PC-3 (cell line): ENCODE results near the gene STX5. TPM values are rescaled to one million over a fixed set of nuclear protein-coding genes. Genes with fewer than 3 reads are reported as not detected.

Source experiments
- ATAC-seq: fragments of 200-7000 bp; cut with Tn5 transposase; 2 replicates; pipeline ENCODE4 v1.9.1; 2020; ENCODE audit warnings: mild to moderate bottlenecking, moderate library complexity
- BruUV-seq: library from RNA; stranded (reverse); fragments of 400-500 nt; replicated peaks from 2 replicates; lab custom pipeline; 2021; lab: Mats Ljungman, UMichigan
- CTCF ChIA-PET: fragments of 300-600 bp; sonication (Branson Sonifier 250); formaldehyde crosslinking; loops from one replicate; lab custom pipeline; 2022; ENCODE audit warnings: antibody characterized with exemption; lab: Charles Lee
- POLR2A ChIA-PET: fragments of 300-600 bp; sonication (Branson Sonifier 250); formaldehyde crosslinking; loops from one replicate; lab custom pipeline; 2022; ENCODE audit warnings: antibody characterized with exemption; ENCODE audit not compliant: unreplicated experiment; lab: Charles Lee
- DNase-seq: peaks from one replicate; pipeline ENCODE4 v3.0.0-alpha.2; 2015
- H2AFZ ChIP-seq: fragments of 300-600 bp; sonication (generic); 2 replicates; pipeline ENCODE4 v1.6.0; 2016; ENCODE audit warnings: antibody characterized with exemption, low read length
- H3F3A ChIP-seq: fragments of 300-600 bp; sonication (generic); one replicate; pipeline ENCODE4 v1.6.0; 2017; ENCODE audit warnings: antibody characterized with exemption, low read length, control low read depth, mild to moderate bottlenecking; ENCODE audit not compliant: unreplicated experiment
- H3K27ac ChIP-seq: fragments of 300-600 bp; sonication (generic); 2 replicates; pipeline ENCODE4 v1.5.1; 2016; ENCODE audit warnings: mild to moderate bottlenecking, low read length
- H3K27me3 ChIP-seq: fragments of 300-600 bp; sonication (generic); 2 replicates; pipeline ENCODE4 v1.6.1; 2016; ENCODE audit warnings: low read length, mixed read lengths
- H3K36me3 ChIP-seq: fragments of 300-600 bp; sonication (generic); 2 replicates; pipeline ENCODE4 v1.6.1; 2016; ENCODE audit warnings: low read depth, mixed run types, low read length, mixed read lengths
- H3K4me1 ChIP-seq: fragments of 300-600 bp; sonication (generic); 2 replicates; pipeline ENCODE4 v1.5.1; 2016; ENCODE audit warnings: low read length; ENCODE audit not compliant: insufficient read depth
- H3K4me2 ChIP-seq: fragments of 300-600 bp; sonication (generic); 2 replicates; pipeline ENCODE4 v1.6.0; 2016; ENCODE audit warnings: low read length
- H3K4me3 ChIP-seq: fragments of 300-600 bp; sonication (generic); 2 replicates; pipeline ENCODE4 v1.5.1; 2016; ENCODE audit warnings: mild to moderate bottlenecking, low read length, mixed read lengths
- H3K79me2 ChIP-seq: fragments of 300-600 bp; sonication (generic); 2 replicates; pipeline ENCODE4 v1.6.1; 2017; ENCODE audit warnings: low read length, mixed read lengths
- H3K9ac ChIP-seq: fragments of 300-600 bp; sonication (generic); 2 replicates; pipeline ENCODE4 v1.6.0; 2016; ENCODE audit warnings: mild to moderate bottlenecking, low read length
- H3K9me2 ChIP-seq: fragments of 300-600 bp; sonication (generic); replicated peaks from 2 replicates; pipeline ENCODE4 v1.6.1; 2016; ENCODE audit warnings: mixed run types, low read length, mixed read lengths
- H3K9me3 ChIP-seq: fragments of 300-600 bp; sonication (generic); 2 replicates; pipeline ENCODE4 v1.6.1; 2016; ENCODE audit warnings: low read length, mixed read lengths
- H4K20me1 ChIP-seq: fragments of 300-600 bp; sonication (generic); 2 replicates; pipeline ENCODE4 v1.6.1; 2016; ENCODE audit warnings: low read length, mixed read lengths
- EZH2 ChIP-seq: fragments of 300-600 bp; sonication (generic); IDR thresholded peaks from one replicate; pipeline ENCODE4 v1.6.1; 2017; ENCODE audit warnings: antibody characterized with exemption, mild to moderate bottlenecking, low read length; ENCODE audit not compliant: unreplicated experiment
- EZH2phosphoT487 ChIP-seq: fragments of 300-600 bp; sonication (generic); IDR thresholded peaks from 2 replicates; pipeline ENCODE4 v1.6.1; 2018; ENCODE audit warnings: mild to moderate bottlenecking, antibody characterized with exemption, low read length, borderline replicate concordance
- intact Hi-C: fragments of 100-400 bp; cut with micrococcal nuclease; formaldehyde crosslinking; loops from 2 replicates; pipeline ENCODE4 v1.9.0; 2023
- total RNA-seq: library from RNA; depleted of rRNA; stranded (reverse); fragments of >200 nt; gene quantifications from 2 replicates; pipeline ENCODE4 v1.2.3, GENCODE V29; 2014
- TF ChIP-seq, protein P1 (sequence below): fragments of 300-600 bp; sonication (generic); conservative IDR thresholded peaks from 2 replicates; pipeline ENCODE4 v1.5.1; 2017; ENCODE audit warnings: antibody characterized with exemption, low read depth, mild to moderate bottlenecking, low read length

Gene STX5
- total RNA-seq, 1 experiment from 2014 or later, result 48.2 TPM

DNA sequence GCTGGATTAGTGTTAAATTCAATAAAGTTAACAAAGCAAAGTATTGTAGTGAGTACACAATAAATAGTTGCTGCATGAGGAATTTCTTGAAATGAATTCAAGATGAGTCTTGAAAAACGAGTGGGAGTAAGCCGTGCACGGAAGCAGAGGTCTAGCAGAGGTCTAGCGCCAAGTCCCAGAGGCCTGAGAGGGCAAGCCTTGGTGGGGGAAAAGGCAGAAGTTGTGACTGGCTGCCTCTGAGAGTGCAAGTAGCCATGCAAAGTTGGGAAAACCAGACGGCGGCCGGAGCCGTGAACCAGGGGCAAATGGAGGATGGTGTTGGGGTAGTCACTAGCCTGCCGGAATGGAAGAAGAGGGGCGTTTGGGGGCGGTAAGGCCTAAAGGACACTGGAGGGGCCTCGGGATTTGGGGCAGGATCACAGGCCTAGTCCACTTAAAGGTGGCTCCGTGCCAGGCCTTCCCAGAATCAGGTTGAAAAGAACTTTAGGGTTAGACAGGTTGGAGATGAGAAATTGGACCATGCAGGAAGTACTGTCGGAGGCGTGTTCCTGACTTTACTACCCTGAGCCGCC is 48.5 kb upstream of the STX5 start:
- ChIA-PET POLR2A (interaction anchor here (0.6 to 1.8 kb wide), 5 partner anchors 14 to 687 kb away, joined by 3 to 22 read pairs (median 13); no protein-coding TSS in a partner anchor), CTCF (interaction anchor here (0.5 to 1.0 kb wide), 3 partner anchors 25 to 234 kb away, joined by 3 to 4 read pairs (median 3); partner anchors contain the start of genes GANAB and HNRNPUL2)
- intact Hi-C loops, result loop anchor here (1.0 to 5.0 kb wide), 4 partner anchors 24 to 153 kb away; partner anchors contain the start of genes HNRNPUL2, STX5, TEX54 and TTC9C
- ATAC-seq, result peak; percentile 47
- peak; percentile 91 for DNase-seq
- Histone ChIP-seq H3K9me3 (no peaks in the 10 kb centered on the region), H3K4me1 (peaks cover 37% of the 10 kb centered on the region), H3F3A (peaks cover 12% of the 10 kb centered on the region), H3K27ac (peak overlapping the region; percentile 93), H3K9me2 (no peaks in the 10 kb centered on the region), H3K27me3 (no peaks in the 10 kb centered on the region), H3K9ac (peak overlapping the region; percentile 99), H4K20me1 (peaks cover 42% of the 10 kb centered on the region), H3K79me2 (peaks cover 79% of the 10 kb centered on the region), H3K36me3 (peaks cover 50% of the 10 kb centered on the region), H3K4me3 (peak overlapping the region; percentile 85), H3K4me2 (peak overlapping the region; percentile 95), H2AFZ (peak overlapping the region; percentile 34)
- BruUV-seq, result no TSS peak
- no peak for TF ChIP-seq EZH2phosphoT487
- TF ChIP-seq, protein P1, sequence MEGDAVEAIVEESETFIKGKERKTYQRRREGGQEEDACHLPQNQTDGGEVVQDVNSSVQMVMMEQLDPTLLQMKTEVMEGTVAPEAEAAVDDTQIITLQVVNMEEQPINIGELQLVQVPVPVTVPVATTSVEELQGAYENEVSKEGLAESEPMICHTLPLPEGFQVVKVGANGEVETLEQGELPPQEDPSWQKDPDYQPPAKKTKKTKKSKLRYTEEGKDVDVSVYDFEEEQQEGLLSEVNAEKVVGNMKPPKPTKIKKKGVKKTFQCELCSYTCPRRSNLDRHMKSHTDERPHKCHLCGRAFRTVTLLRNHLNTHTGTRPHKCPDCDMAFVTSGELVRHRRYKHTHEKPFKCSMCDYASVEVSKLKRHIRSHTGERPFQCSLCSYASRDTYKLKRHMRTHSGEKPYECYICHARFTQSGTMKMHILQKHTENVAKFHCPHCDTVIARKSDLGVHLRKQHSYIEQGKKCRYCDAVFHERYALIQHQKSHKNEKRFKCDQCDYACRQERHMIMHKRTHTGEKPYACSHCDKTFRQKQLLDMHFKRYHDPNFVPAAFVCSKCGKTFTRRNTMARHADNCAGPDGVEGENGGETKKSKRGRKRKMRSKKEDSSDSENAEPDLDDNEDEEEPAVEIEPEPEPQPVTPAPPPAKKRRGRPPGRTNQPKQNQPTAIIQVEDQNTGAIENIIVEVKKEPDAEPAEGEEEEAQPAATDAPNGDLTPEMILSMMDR, result no peak
- TF ChIP-seq EZH2, result no peak

DNA sequence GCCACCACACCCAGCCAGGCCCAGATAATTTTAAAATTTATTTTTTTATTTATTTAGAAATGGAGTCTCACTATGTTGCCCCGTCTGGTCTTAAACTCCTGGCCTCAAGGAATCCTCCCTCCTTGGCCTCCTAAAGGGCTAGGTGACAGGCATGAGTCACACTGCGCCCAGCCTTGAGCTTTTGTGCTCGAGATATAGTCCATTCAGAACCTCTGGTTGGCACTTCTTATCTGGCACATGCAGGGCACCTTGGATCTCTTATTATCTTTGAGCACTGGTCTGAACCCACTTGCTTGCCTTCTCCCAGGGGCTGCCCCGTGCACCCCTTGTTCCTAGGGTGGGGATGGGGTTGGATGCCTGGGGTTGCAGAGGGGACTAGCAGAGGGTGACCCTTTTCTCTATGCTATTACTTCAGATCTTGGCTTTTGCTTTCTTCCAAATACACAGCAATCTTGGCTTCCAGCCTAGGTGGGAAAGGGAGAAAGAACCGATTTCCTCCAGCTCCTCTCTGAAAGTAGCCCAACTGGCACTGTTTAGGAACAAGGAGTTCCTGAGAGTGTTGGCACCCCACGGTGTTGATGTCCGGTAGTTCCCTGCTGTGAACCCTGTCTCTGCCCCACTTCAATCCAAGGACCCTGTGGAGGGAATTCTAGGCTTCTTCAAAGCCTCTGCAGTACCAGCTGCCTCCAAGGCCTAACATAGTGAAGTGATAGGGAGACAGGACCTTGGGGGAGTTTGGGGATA is 47.6 kb upstream of the STX5 start:
- no peak; the same call in 1 of the 2 replicates for ATAC-seq
- H3K27ac ChIP-seq, result peak overlapping the region; percentile 93
- POLR2A ChIA-PET, result interaction anchor here (0.6 to 0.9 kb wide), 5 partner anchors 24 to 687 kb away, joined by 3 to 5 read pairs (median 3); no protein-coding TSS in a partner anchor
- peak overlapping the region; percentile 99 for H3K9ac ChIP-seq
- H3K79me2 ChIP-seq, result peaks cover 78% of the 10 kb centered on the region
- no peak overlapping the region for H2AFZ ChIP-seq
- no TSS peak for BruUV-seq
- H4K20me1 ChIP-seq, result peaks cover 34% of the 10 kb centered on the region
- no peaks in the 10 kb centered on the region for H3K27me3 ChIP-seq
- H3K9me2 ChIP-seq, result no peaks in the 10 kb centered on the region
- DNase-seq, result no peak
- TF ChIP-seq EZH2phosphoT487, result no peak
- TF ChIP-seq, protein P1, result no peak
- no peak for TF ChIP-seq EZH2
- peak overlapping the region; percentile 95 for H3K4me2 ChIP-seq
- H3K36me3 ChIP-seq, result peaks cover 43% of the 10 kb centered on the region
- peaks cover 12% of the 10 kb centered on the region for H3F3A ChIP-seq
- peak overlapping the region; percentile 85 for H3K4me3 ChIP-seq
- H3K9me3 ChIP-seq, result no peaks in the 10 kb centered on the region
- H3K4me1 ChIP-seq, result peaks cover 33% of the 10 kb centered on the region
- intact Hi-C loops, result no loop called here
- CTCF ChIA-PET, result interaction anchor here (1.0 kb wide), 1 partner anchor 24 kb away, joined by 3 read pairs; no protein-coding TSS in a partner anchor
